Adrenal gland (tissue), 12 donors: ENCODE measurements around the gene NONO. TPM values are rescaled to one million over a fixed set of nuclear protein-coding genes. Genes with fewer than 3 reads are reported as not detected.
A peak's percentile ranks its signal among the peaks of the same experiment; 100 is the strongest.

Experiments used
- DNase-seq, 7 donors: peaks; one replicate each; pipeline ENCODE4 v3.0.0-alpha.2; 2019 to 2020
- H3K27ac ChIP-seq, 5 donors: fragments of 200-600 bp; sonication (generic) in 4 of 5; 1 replicate in 3 of 5; 2 replicates in 2 of 5; pipeline versions ENCODE4 v1.5.1 to v1.8.0; 2016 to 2020; ENCODE audit warnings: mild to moderate bottlenecking in 1 of 5
- H3K27me3 ChIP-seq: fragments of 200-600 bp; 2 replicates; pipeline ENCODE4 v1.8.0; 2021
- H3K36me3 ChIP-seq, 2 donors: fragments of 200-600 bp; replicated peaks in 1 of 2; 1 replicate in 1 of 2; 2 replicates in 1 of 2; pipeline versions ENCODE4 v1.5.1 to v1.8.0; 2018 to 2022
- H3K4me1 ChIP-seq, 2 donors: fragments of 200-600 bp; replicated peaks in 1 of 2; 1 replicate in 1 of 2; 2 replicates in 1 of 2; pipeline versions ENCODE4 v1.5.1 to v1.8.0; 2018 to 2021
- H3K4me3 ChIP-seq, 4 donors: fragments of 200-600 bp; sonication (generic) in 3 of 4; one replicate each; pipeline ENCODE4 v1.5.1; 2016 to 2018
- H3K9me3 ChIP-seq, 3 donors: fragments of 200-600 bp; sonication (generic) in 1 of 3; replicated peaks in 1 of 3; 1 replicate in 2 of 3; 2 replicates in 1 of 3; pipeline versions ENCODE4 v1.5.1 to v1.8.0; 2016 to 2021
- POLR2A ChIP-seq, 2 donors: fragments of 450-650 bp; IDR thresholded peaks; one replicate each; pipeline ENCODE4 v1.6.1; 2017; ENCODE audit warnings: antibody characterized with exemption in 2 of 2, mild to moderate bottlenecking in 2 of 2, moderate library complexity in 1 of 2
- WGBS, 4 donors: extraction: QIAGEN DNeasy Blood & Tissue Kit in 2 of 4; methylation state at CpG; one replicate each; pipeline versions ENCODE4 v1.1.5 to v1.1.7; 2013 to 2017; 5-methylcytosine and 5-hydroxymethylcytosine counted together
- intact Hi-C, 2 donors: fragments of 100-400 bp; cut with DNase I; formaldehyde crosslinking; loops; one replicate each; pipeline versions ENCODE4 v1.14.1 to v1.15.0; 2022 to 2023
- polyA plus RNA-seq, 3 donors: library from polyadenylated mRNA; stranded (reverse); fragments of 200-250 nt in 2 of 3; fragments of 350-450 nt in 1 of 3; fragmentation: Illumina TruSeq in 1 of 3; extraction: RNeasy Lipid Tissue Mini Kit (QIAGEN cat#74804) in 1 of 3; gene quantifications; one replicate each; pipeline ENCODE4 v1.2.3, GENCODE V29; 2013 to 2014
- total RNA-seq, 9 donors: library from RNA; depleted of rRNA in 4 of 9; stranded (reverse); fragments of >200 nt in 4 of 9; fragments of 120-200 nt in 1 of 9; fragmentation: NEBNext Ultra II Directional in 1 of 9; extraction: Animal tissue kit (Norgen Biotek cat#: 25700) in 1 of 9; gene quantifications; one replicate each; pipeline versions ENCODE4 v1.1.0 to v1.2.4, GENCODE V29; 2013 to 2023
- TF ChIP-seq, protein P1 (sequence below), 6 experiments: fragments of 450-650 bp in 4 of 6; fragments of 200-600 bp in 2 of 6; sonication (generic) in 1 of 6; IDR thresholded peaks; 1 replicate in 5 of 6; 2 replicates in 1 of 6; pipeline versions ENCODE4 v1.5.1 to v1.8.0; 2016 to 2021; ENCODE audit warnings: antibody characterized with exemption in 6 of 6, mild to moderate bottlenecking in 2 of 6, moderate library complexity in 1 of 6
- donor health status: healthy with polysubstance abuse.
- donor health status: Bipolar disorder and iron deficiency.
- donor health status: DM: yes; HTN: yes; CAD: no.
- donor health status: DM: no; HTN: no; CAD: no.
- donor health status: DM: no; HTN: no; CAD: no.
- donor health status: DM: yes; HTN: yes; CAD: no.

The NONO gene
- total and polyA plus RNA-seq, 12 donors: 140 to 524 (median 320) TPM

DNA sequence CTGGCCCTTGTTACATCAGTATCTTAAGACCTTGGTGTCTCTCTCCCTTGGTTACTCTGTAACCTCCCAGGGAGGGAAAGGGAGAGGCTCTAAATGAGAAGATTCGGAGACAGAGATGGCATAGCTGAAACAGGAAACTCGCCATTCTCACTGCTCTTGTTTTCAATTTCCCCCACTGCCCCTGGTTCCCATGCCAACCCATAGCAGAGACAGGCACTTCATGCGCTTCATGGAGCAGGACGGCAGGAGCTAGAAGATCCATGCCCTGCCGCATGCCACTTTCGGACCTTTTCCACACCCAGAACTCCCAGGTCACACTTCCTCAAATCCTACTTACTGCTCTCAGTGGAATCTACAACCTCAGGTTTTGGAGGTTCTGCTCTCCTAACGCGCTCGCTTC lies 32.6 kb upstream of the NONO start:
- no peak overlapping the region for H3K27ac ChIP-seq
- intact Hi-C loops: loop anchor here in 1 of 2 donors (5.0 kb wide), 1 partner anchor 36 kb away; no protein-coding TSS in a partner anchor
- 62 to 100% (median 78%) methylated on average over 3 to 9 of the region's 9 CpGs for WGBS, 4 donors
- H3K4me3 ChIP-seq: no peak overlapping the region
- no peaks in the 10 kb centered on the region for H3K9me3 ChIP-seq
- no peak for DNase-seq
- no peak for TF ChIP-seq POLR2A (IDR thresholded peaks at IDR 0.05)
- TF ChIP-seq, protein P1, sequence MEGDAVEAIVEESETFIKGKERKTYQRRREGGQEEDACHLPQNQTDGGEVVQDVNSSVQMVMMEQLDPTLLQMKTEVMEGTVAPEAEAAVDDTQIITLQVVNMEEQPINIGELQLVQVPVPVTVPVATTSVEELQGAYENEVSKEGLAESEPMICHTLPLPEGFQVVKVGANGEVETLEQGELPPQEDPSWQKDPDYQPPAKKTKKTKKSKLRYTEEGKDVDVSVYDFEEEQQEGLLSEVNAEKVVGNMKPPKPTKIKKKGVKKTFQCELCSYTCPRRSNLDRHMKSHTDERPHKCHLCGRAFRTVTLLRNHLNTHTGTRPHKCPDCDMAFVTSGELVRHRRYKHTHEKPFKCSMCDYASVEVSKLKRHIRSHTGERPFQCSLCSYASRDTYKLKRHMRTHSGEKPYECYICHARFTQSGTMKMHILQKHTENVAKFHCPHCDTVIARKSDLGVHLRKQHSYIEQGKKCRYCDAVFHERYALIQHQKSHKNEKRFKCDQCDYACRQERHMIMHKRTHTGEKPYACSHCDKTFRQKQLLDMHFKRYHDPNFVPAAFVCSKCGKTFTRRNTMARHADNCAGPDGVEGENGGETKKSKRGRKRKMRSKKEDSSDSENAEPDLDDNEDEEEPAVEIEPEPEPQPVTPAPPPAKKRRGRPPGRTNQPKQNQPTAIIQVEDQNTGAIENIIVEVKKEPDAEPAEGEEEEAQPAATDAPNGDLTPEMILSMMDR (IDR thresholded peaks at IDR 0.05): no peak
- H3K27me3 ChIP-seq: peaks cover 14% of the 10 kb centered on the region
- peaks cover 0 to 47% of the 10 kb centered on the region in 2 donors for H3K36me3 ChIP-seq
- peaks cover 0 to 7% of the 10 kb centered on the region in 2 donors for H3K4me1 ChIP-seq

DNA sequence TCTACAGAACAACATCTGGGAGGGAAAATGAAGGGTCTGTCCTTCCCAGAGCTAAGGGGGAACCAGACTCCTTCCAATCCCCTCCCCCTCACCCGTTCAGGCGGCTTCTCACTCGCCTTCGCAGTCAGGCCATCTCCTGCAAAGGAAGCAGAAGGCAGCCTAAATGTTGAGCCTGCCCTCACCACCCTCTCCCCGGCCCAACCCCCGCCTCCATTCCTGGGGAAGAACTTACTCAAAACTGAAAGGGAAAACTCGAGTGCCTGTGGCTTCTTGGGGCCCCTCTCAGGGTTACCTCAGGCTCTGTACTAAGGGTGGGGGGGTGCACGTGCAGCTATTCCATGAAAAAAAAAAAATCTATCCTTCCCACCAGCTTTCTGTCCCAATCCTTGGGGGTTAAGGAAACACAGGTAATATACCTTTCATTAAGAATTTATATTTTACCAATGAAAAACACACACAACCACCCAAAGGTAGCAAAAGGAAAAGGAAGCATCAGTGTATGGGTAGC lies 31.9 kb upstream of the NONO start:
- no peak overlapping the region for H3K27ac ChIP-seq
- peaks cover 14% of the 10 kb centered on the region for H3K27me3 ChIP-seq
- no peak for DNase-seq
- no peaks in the 10 kb centered on the region for H3K9me3 ChIP-seq
- WGBS, 4 donors: 38 to 61% (median 39%) methylated on average over 8 of the region's 8 CpGs; no CpG with 5 or more reads in 1 of the 4 donors
- intact Hi-C loops: loop anchor here in 1 of 2 donors (5.0 kb wide), 1 partner anchor 36 kb away; no protein-coding TSS in a partner anchor
- no peak for TF ChIP-seq POLR2A (IDR thresholded peaks at IDR 0.05)
- TF ChIP-seq, protein P1 (IDR thresholded peaks at IDR 0.05): no peak
- H3K36me3 ChIP-seq: peaks cover 0 to 42% of the 10 kb centered on the region in 2 donors
- peaks cover 0 to 7% of the 10 kb centered on the region in 2 donors for H3K4me1 ChIP-seq
- H3K4me3 ChIP-seq: no peak overlapping the region

DNA sequence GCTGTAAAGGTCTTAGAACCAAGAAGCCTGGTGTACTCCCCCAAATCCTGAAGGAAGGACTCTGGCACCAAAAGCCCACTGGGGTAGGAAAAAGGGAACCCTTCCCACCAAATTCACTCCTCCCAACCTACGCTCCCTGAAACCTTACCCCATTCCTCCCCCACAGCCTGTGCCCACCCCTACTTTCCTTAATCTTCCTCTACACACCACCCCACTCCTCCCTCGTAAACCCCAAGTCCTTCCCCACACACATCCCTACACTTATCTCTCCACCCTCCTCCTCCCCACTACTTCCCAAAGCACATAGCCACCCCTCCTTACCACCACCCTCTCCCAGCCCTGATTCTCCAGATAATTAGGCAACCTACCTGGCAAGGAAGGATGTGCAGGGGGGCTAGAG lies 31.2 kb upstream of the NONO start:
- H3K4me3 ChIP-seq: peak overlapping the region in 1 of 4 donors; percentile 51
- TF ChIP-seq, protein P1 (IDR thresholded peaks at IDR 0.05): no peak
- no peak for TF ChIP-seq POLR2A (IDR thresholded peaks at IDR 0.05)
- H3K27ac ChIP-seq: peak overlapping the region in 1 of 5 donors; percentile 2
- H3K9me3 ChIP-seq: no peaks in the 10 kb centered on the region
- 58 to 74% (median 62%) methylated on average over 2 of the region's 2 CpGs for WGBS, 4 donors
- DNase-seq: no peak
- H3K4me1 ChIP-seq: peaks cover 0 to 7% of the 10 kb centered on the region in 2 donors
- peaks cover 14% of the 10 kb centered on the region for H3K27me3 ChIP-seq
- intact Hi-C loops: loop anchor here in 1 of 2 donors (5.0 kb wide), 1 partner anchor 35 kb away; no protein-coding TSS in a partner anchor
- peaks cover 0 to 35% of the 10 kb centered on the region in 2 donors for H3K36me3 ChIP-seq

DNA sequence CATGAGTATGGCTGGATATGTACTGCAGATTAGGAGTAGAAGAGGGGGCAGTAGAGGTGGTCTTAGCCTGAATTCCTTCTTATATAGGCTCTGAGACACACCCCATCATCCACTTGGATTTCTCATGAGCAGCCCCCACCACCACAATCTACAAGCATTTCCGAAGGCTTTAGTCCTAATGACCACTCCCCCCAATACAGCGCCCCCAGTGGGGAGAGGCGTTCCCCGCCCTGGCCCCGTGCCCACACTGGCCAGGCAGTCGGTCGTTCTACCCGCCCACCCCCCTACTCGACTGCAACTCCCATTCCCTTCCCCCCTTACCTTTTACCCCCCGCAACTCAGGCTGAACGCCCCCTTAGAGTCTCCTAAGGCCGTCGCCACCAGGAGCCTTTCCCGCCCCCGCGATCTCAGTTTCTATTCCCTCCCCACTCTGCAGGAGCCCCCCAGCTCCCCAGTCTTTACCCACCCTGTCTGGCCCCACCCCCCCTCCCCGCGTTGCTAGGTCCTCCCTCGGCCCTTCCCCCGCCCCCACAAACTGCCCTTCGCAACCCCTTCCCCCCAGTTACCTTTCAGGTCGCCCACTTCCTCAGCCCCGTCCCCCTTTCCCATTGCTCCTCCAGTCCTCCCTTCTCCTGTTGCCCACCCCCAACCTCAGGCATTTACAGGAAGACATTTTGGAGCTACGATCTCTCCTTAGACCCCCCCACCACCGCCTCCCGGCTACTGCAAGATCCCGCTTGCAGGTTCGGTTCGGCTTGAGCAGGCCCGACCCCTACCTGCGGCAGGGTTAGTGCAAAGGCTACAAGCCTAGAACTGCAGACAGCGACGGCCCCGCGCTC lies 30.0 kb upstream of the NONO start:
- Histone ChIP-seq H3K27me3 (peaks cover 14% of the 10 kb centered on the region), H3K27ac (peak overlapping the region in 4 of 5 donors; percentile 60 to 90 (median 79)), H3K36me3 (peaks cover 0 to 22% of the 10 kb centered on the region in 2 donors), H3K4me3 (peak overlapping the region; percentile 33 to 60 (median 46)), H3K9me3 (no peaks in the 10 kb centered on the region), H3K4me1 (peaks cover 0 to 7% of the 10 kb centered on the region in 2 donors)
- TF ChIP-seq, protein P1 (IDR thresholded peaks at IDR 0.05): peak in 5 of 6 experiments; percentile 25 to 37 (median 28)
- TF ChIP-seq POLR2A (IDR thresholded peaks at IDR 0.05): no peak
- intact Hi-C loops: loop anchor here in 1 of 2 donors (5.0 kb wide), 1 partner anchor 34 kb away; no protein-coding TSS in a partner anchor
- peak; percentile 36 to 62 (median 51) for DNase-seq
- WGBS, 4 donors: 0 to 46% (median 12%) methylated on average over 2 to 35 of the region's 35 CpGs
